OCI-LY7 (cell line): ENCODE measurements around the gene OGDH.

Source experiments
- EZH2phosphoT487 ChIP-seq: fragments of 200-600 bp; sonication (generic); IDR thresholded peaks from 2 replicates; pipeline ENCODE4 v1.6.1; 2018; ENCODE audit warnings: low read depth, borderline replicate concordance, mild to moderate bottlenecking, mixed run types, antibody characterized with exemption, low read length, moderate library complexity, mixed read lengths
- TF ChIP-seq, protein P1 (sequence below): fragments of 200-600 bp; sonication (generic); conservative IDR thresholded peaks from 2 replicates; pipeline ENCODE4 v1.5.1; 2014; ENCODE audit warnings: mild to moderate bottlenecking, antibody characterized with exemption, low read length, moderate library complexity, mixed read lengths

- TF ChIP-seq, protein P1, sequence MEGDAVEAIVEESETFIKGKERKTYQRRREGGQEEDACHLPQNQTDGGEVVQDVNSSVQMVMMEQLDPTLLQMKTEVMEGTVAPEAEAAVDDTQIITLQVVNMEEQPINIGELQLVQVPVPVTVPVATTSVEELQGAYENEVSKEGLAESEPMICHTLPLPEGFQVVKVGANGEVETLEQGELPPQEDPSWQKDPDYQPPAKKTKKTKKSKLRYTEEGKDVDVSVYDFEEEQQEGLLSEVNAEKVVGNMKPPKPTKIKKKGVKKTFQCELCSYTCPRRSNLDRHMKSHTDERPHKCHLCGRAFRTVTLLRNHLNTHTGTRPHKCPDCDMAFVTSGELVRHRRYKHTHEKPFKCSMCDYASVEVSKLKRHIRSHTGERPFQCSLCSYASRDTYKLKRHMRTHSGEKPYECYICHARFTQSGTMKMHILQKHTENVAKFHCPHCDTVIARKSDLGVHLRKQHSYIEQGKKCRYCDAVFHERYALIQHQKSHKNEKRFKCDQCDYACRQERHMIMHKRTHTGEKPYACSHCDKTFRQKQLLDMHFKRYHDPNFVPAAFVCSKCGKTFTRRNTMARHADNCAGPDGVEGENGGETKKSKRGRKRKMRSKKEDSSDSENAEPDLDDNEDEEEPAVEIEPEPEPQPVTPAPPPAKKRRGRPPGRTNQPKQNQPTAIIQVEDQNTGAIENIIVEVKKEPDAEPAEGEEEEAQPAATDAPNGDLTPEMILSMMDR, result no peak
- TF ChIP-seq EZH2phosphoT487, result no peak
Measured at GRCh38 chr7:44740055-44740454, 133.6 kb downstream of the OGDH start.
